SKM-1 treated with dmso at 0.1 percent for 144 hours (cell line): ENCODE data around the gene LRFN2.

Experiments
- DNase-seq: peaks from one replicate; lab custom pipeline; 2025; ENCODE audit not compliant: unreplicated experiment; lab: John Stamatoyannopoulos, UW

Gene LRFN2

DNA sequence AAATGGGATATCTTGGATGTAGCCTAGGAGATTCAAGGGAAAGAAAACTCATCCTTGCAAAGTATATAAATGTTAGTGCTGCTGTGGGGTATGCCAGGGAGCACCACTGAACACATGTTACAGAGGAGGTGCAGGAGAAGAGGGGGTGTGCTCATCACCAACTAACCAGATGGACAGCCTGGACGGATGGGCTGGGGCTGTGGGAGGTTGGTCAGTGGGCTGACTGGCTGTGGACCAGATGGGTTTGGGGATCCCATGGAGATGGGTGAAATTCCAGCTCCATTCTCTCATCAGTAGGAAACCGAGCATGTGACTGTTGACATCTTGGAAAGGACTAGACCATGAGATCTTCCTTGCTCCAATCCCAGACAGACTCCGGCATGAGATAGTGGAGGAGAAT lies 201.0 kb downstream of the LRFN2 start:
- no peak for DNase-seq

DNA sequence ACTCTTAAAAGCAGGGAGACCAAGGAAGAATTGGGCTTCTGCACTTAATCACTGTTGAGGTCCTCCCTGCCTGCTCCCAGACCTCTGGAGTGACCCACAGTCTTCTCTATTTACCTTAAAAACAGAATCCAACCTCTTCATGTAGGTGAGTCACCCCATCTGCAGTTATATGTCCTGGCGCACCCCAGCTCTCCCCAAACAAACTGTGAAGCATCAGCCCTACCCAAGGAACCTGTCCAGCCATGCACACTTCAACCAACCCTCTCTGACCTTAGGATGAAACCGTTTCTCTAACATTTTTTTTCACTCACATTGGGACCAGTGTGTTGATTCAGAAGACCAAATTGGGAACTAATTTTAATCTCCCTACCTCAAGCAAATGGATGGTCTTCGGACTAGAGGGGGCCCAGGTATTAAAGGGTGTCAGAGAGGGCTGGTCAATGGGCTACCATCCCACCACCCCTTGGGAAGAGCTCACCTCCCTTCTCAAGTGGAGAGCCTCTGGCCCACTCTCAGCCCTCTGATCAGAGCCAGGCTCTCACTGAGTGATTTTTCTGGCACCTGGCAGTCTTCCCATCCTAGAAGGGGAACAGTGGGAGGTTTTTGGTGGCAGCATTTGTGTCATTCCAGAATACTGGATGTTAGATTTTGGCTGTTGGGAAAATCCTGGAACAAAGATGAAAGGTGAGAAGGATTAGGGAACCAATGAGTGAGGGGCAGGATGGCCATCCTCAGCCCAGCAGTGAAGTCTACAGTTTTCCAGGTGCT lies 203.6 kb downstream of the LRFN2 start:
- no peak for DNase-seq

DNA sequence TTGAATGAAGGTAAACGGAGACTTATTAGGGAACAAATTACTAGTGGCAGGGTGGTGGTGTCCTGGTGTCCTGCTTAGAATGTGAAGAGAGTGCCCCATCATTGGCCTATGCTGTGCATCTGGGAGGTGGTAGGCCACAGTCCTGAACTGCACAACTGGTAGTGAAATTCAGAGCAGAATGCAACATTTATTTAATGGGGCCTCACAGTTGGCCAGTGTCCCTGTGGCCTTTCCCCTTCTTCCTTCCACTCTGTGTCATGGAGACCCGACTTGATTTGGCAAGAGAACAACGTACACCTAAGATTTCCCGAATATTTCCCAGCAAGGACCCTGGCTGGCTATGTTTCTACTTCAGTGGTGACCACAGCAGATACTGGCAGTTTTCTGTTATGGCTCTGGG lies 206.9 kb downstream of the LRFN2 start:
- no peak for DNase-seq

DNA sequence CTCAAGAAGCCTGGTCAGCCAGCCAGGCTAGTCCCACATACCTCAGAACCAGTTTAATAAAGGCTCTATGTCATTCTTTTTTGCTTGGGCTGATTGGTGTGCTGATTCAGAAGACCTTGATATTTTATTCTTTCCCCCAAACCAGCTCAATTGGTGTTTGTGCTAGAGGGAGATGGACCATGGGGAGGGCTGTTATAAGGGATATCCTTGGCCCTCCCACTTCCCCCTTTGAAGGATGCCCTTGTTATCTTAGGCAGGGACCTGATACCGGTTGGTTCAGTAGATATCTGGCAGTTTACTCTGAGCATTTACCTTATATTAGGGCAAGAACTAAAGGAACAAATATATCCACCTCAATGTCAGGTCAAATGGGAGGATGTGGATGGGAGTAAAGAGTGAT lies 207.4 kb downstream of the LRFN2 start:
- DNase-seq, result no peak

DNA sequence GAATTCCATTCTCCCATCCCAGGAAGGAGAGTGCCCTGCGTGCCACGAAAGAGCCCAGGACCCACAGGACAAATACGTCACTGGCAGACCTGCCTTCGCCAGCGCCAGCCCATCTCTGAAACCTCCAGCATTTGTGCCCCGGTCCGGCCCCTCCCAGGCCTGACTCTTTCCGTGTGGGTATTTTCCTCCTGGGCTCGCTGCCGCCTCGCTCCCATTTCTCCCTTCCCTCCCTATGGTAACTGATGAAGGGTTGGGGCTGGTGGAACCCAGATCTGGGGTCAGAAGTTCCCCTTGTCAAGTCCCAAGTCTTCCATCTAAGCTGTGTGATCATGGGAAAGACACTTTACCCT lies 208.5 kb downstream of the LRFN2 start:
- no peak for DNase-seq

DNA sequence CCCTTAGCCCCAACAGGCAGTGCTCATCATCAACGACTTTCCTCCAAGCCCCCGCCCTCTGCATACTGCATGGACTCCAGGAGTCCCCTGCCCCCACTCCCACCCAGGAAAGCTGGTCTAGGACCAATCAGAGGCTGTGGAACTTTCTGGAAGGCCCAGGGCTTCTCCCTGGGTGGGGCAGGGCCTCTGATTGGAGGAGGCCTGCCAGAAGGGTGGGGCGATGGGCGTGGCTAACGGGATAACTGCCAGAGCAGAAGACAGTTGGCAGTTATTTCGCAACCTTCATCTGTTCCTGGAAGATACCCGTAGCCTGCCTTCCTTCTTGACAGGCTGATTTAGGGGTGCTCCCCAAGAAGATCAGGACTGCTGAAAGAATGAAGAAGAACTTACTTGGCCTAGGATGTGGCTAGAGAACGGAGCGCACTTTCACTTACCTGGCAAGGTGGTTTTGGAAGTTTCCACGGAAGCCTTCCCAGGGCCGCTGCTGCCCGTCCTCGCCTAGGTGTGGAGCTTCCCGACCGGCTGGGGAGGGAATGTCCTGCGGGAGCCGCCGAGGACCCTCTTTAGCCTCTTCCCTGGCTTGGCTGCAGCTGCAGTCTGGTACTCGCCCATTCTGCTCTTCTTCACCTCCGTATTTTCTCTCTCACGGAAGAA lies 209.0 kb downstream of the LRFN2 start:
- no peak for DNase-seq

DNA sequence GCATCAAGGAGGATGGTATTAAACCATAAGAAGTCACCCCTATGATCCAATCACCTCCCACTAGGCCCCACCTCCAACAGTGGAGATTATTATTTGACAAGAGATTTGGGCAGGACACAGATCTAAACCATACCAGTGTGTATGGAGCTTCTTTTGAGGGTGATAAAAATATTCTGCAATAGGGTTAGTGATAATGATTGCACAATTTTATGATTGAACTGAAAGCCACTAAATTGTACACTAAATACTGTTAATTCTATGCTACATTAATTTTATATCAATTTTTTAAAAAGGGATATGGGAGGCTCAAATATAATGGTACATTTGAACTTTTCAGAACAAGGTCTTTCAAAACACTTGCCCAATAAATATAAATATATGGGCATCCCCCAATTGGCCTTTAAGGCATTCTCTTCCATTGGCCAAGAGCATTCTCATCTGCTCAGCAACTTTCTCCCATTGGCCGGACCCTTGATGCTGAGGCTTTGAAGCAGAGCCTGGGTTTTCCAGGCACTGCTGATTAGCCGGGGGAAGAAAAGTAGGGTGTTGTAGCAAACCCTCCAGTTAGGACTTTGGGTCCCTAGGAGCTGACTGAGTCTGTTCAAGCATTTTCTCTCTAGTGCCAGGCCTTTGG lies 209.9 kb downstream of the LRFN2 start:
- DNase-seq, result no peak

DNA sequence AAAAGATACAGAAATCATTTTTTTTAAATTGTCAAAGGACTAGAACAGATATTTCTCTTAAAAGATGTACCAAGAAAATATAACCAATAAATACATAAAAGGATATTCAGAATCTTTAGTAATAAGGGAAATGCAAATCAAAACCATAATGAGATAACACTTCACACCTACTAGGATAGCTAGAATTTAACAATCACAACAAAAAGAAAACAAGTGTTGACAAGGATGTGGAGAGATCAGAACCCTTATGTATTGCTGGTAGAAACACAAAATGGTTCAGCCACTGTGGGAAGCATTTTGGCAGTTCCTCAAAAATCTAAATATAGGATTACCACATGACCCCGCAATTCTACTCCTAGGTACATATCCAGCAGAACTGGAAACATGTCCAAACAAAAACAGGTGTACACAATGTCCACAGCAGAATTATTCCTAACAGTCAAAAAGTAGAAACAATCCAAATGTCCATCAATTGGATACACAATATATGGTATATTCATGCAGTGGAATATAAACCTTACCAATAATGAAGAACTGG lies 211.0 kb downstream of the LRFN2 start:
- DNase-seq, result no peak

DNA sequence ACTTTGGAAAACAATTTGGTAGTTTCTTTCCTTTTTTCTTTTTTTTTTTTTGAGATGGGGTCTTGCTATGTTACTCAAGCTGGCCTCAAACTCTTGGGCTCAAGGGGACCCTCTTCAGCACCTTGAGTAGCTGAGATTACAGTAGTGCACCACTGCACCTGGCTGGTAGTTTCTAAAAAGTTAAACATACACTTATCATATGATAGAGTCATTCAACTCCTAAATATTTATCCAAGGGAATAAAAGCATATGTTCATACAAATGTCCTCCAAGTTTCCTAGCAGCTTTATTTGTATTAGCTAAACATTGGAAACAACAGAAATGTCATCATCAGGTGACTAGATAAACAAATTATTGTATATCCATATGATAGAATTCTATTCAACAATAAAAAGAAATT lies 213.9 kb downstream of the LRFN2 start:
- DNase-seq, result no peak

DNA sequence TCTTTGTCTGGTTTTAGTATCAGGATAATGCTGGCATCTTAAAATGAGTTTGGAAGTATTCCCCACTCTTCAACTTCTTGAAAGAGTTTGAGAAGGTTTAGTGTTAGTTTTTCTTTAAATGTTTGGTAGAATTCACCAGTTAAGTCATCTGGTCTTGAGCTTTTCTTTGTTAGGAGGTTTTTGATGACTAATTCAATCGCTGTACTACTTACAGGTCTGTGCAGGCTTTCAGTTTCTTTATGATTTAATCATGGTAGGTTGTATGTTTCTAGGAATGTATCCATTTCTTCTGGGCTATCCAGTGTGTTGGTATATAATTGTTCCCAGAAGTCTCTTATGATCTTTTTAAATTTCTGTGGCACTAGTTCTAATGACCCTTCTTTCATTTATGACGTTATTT lies 215.5 kb downstream of the LRFN2 start:
- no peak for DNase-seq

DNA sequence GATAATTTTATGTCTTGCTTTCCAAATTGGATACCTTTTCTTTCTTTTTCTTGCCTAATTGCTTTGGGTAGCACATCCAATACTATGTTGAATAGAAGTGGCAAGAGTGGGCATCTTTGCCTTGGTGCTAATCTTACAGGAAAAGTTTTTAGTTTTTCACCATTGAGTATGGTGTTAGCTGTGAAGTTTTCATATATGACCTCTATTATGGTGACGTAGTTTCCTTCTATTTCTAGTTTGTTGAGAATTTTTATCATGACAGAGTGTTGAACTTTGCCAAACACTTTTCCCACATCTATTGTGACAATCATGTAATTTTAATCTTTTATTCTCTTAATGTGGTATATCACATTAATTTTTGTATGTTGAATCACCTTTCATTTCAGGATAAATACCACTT lies 216.1 kb downstream of the LRFN2 start:
- DNase-seq, result no peak

DNA sequence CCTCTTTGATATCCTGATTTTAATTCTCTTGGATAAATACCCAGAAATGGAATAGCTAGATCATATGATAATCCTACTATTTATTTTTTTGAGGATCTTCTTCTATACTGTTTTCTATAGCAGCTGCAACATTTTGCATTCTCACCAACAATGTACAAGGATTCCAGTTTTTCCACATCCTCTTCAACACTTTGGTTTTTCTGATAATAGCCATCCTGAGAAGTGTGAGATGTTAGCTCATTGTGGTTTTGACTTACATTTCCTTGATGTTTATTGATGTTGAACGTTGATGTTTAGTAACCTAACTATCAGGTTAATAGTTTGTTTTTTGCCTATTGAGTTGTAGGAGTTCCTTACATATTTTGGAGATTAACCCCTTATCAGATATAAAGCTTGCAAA lies 217.3 kb downstream of the LRFN2 start:
- DNase-seq, result no peak

DNA sequence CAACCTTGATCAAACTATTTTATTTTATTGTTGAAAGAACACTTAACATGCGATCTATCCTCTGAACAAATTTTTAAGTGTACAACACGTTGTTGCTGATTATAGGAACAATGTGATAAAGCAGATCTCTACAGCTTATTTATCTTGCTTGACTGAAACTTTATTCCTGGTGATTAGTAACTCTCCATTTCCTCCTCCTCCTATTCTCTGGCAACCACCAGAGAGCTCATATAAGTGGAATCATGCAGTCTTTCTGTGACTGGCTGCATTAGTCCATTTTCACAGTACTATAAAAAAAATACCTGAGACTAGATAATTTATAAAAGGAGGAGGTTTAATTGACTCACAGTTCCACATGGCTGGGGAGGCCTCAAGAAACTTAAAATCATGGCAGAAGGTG lies 218.1 kb downstream of the LRFN2 start:
- DNase-seq, result no peak

DNA sequence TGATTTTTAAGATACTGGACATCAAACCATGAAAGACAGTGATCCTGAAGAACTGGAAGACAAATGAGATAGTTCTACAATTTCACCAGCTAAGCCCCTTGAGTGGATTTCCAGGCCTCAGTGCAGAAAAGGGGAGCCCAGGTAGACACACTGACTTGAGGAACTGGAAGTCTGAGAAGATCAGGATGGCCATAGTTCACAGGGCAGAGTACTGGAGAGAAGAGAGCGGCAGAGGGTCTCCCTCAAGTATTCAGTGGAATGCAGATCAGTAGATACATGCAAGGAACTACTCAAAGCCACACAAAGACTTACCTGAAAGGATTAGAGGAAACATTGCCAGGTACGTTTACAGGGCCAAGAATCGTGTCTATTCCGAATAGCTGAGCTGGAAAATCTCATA lies 224.3 kb downstream of the LRFN2 start:
- no peak for DNase-seq

DNA sequence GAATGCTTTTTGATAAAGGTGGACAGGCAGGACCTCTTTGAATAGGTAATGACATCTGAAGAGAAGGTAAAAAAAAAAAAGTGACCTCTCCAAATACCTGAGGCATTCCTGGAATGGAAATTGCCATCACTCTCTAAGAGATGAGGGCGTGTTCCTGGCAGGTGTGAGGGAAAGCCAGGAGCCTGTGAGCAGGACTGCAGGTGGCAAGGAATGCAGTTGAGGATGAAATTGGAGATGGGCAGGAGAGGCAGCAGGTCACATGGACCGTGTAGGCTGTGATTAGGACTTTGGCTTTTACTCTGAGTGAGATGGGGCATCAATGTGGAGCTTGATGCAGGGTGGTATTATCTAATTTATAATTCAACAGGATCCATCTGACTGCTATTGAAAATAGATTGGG lies 227.4 kb downstream of the LRFN2 start:
- DNase-seq, result no peak

DNA sequence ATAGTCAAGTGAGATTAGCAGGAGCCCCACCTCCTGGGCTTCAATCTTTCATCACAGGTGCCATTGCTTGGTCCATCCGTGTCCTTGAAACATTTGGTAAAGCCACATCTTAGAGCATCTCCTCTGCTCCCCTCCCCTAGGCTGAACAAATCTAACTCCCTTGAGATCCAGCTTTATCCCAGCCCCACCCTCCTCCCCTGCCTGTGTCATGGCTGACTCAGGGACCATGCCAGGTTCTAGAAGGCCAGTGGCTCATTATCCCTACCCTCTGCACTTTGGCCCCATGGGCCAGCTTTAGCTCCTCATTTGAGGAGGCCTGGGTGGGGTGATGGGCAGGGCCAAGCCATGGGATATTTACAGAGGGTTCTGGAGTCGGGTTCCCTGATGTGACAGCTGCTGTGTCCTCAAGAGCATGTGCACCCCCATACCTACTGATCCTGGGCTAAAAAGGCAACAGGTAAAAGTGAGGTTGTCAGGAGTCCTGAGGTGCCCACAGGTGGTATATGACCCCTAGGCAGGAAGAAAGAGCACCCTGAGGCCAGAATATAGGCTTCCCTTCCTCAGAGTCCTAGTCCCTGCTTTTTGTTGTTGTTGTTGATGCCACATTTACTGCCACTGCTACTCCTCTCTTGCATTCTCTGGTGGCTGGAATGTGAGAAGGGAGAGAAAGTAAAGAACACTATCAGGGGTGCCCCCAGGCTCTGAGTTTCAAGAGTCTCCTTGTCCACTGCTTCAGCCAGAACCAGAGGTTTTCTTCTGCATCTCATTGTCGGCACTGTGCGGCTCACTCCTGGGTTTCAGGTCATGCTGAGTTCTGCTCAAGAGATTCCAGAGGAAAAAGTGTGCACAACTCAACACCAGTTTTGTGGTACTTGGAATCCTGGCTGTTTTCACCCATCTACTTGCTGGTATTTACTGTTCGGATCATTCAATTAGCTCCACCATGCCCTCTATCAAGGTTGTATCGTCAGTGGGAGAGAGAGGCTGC lies 228.4 kb downstream of the LRFN2 start:
- no peak for DNase-seq

DNA sequence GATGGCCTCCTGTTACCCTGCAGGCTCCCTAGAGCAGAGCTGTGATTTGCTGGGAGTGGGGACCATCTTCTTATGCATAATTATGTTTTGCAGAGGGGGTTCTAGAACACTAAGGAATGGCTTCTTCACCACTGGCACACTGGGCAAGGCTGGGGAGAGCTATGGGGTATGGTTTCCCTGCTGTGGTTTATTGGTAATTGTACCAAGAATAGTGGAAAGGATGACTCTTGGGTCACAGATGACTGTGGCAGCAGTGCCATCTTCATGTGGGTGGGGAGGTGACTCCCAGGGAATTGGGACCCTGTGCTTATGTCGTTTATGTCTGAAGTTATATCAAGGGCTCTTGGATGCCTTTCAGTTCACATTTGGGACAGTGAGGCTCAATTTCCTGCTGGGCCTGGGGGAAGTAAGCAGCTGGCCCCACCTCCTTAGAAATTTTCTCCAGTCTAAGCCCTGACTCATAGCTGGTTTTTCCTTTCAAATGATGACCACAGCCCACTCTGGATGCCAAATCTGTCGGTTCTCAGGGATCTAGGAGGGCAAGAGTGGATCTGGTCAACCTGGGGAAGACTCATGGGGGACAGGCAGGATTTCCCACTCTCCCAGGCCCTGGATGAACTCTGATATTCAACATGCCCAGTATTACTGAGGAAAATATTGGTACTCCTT lies 230.8 kb downstream of the LRFN2 start:
- no peak for DNase-seq

DNA sequence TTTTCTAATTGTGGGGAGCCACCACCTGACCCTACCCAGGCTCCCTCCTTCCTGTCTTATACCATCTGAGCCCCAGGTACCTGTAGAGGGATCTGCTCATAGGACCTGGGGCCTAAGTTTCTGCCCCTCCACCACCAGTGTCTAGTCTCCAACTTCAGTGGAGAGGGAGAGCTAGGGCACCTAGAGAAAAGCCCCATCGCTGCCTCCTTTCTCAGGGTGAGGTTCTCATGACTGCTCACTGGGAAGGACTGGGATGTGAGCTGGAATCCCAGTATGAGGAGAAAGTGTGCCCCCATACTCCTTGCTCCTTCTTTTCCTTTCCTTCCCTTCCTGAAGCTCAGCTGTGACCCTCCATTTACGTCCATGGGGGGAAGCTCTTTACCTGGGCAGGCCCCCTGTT lies 231.6 kb downstream of the LRFN2 start:
- DNase-seq, result no peak

DNA sequence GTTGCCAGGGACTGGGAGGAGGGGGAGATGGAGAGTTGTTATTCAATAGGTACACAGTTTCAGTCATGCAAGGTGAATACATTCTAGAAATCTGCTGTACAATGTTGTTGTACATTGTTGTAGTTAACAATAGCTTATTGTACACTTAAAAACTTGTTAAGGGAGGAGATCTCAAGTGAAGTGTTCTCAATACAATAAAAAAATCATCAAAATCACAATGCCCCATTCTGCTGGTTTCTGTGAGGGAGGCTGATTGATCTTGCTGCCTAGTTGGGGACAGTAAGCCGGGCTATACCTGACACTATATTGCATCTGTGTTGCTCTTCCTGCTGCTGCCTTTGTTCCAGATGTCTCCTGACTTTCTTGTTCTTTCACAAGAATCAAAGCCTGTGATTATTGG lies 232.1 kb downstream of the LRFN2 start:
- no peak for DNase-seq

DNA sequence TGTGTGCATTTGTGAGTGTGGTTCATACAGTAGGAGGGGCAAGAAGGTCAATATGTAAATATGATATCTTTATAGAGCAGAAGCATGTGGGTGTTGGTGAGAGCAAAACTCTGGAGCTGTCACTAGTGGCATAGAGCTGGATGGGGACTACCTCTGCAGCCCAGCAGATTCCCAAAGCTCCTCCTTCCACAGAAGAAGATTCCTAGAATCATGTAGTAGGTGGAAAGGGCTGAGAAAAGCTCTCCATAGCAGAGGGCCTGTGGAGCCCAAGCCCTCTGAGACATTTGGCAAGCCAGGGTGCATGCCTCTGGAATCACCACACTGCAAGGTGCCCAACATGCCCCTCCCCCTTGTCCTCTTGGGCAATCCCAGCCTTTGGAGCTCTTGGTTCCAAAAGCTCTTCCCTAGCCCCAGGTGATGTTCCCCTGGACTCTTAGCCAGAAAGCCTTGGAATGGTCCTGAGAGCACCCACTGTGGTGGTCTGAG lies 233.2 kb downstream of the LRFN2 start:
- DNase-seq, result no peak
